Mammary epithelial cell (primary cell): ENCODE results near the gene VIPR1.

Experiments used
- CTCF ChIP-seq, 2 donors: IDR thresholded peaks in 1 of 2; conservative IDR thresholded peaks in 1 of 2; 2 replicates each; pipeline ENCODE4 v1.5.1; 2011 to 2012; ENCODE audit warnings: inconsistent platforms in 2 of 2, low read length in 2 of 2, mild to moderate bottlenecking in 2 of 2, control low read depth in 1 of 2, low read depth in 1 of 2; ENCODE audit not compliant: insufficient read depth in 1 of 2; ENCODE audit errors: extremely low read depth in 1 of 2
- EZH2 ChIP-seq: IDR thresholded peaks from 2 replicates; pipeline ENCODE4 v1.6.1; 2012; ENCODE audit warnings: low read length, inconsistent platforms, borderline replicate concordance

GRCh38 chr3:42509111-42509510 lies 6.7 kb downstream of the VIPR1 start:
- TF ChIP-seq CTCF (conservative IDR thresholded peaks at IDR 0.05 in 1 of 2, IDR thresholded peaks at IDR 0.05 in 1 of 2; ENCODE audit: extremely low read depth in 1 of 2, insufficient read depth in 1 of 2, low read depth in 1 of 2, low read length in 2 of 2) (no peak), EZH2 (no peak)
